ENCODE data around the gene SUCO.

SUCO gene

GRCh38 chr1:172540635-172541034 is 7.7 kb downstream of the SUCO start:
- no peak for DNase-seq (ENCODE audit: low spot score)
- TF ChIP-seq, protein P1, sequence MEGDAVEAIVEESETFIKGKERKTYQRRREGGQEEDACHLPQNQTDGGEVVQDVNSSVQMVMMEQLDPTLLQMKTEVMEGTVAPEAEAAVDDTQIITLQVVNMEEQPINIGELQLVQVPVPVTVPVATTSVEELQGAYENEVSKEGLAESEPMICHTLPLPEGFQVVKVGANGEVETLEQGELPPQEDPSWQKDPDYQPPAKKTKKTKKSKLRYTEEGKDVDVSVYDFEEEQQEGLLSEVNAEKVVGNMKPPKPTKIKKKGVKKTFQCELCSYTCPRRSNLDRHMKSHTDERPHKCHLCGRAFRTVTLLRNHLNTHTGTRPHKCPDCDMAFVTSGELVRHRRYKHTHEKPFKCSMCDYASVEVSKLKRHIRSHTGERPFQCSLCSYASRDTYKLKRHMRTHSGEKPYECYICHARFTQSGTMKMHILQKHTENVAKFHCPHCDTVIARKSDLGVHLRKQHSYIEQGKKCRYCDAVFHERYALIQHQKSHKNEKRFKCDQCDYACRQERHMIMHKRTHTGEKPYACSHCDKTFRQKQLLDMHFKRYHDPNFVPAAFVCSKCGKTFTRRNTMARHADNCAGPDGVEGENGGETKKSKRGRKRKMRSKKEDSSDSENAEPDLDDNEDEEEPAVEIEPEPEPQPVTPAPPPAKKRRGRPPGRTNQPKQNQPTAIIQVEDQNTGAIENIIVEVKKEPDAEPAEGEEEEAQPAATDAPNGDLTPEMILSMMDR (IDR thresholded peaks at IDR 0.05; ENCODE audit: borderline replicate concordance, control extremely low read depth, extremely low read depth, insufficient read depth, missing control alignments) = no peak
- in situ Hi-C loops (cut with MboI; ENCODE audit: low sequenced_read_pairs, unreplicated experiment) = no loop called here

- TF ChIP-seq, protein P1 (IDR thresholded peaks at IDR 0.05; ENCODE audit: borderline replicate concordance, control extremely low read depth, extremely low read depth, insufficient read depth, missing control alignments) = no peak
- in situ Hi-C loops (cut with MboI; ENCODE audit: low sequenced_read_pairs, unreplicated experiment) = no loop called here
- DNase-seq (ENCODE audit: low spot score) = no peak
Observed at GRCh38 chr1:172544481-172545104, 11.6 kb downstream of the SUCO start.

DNA sequence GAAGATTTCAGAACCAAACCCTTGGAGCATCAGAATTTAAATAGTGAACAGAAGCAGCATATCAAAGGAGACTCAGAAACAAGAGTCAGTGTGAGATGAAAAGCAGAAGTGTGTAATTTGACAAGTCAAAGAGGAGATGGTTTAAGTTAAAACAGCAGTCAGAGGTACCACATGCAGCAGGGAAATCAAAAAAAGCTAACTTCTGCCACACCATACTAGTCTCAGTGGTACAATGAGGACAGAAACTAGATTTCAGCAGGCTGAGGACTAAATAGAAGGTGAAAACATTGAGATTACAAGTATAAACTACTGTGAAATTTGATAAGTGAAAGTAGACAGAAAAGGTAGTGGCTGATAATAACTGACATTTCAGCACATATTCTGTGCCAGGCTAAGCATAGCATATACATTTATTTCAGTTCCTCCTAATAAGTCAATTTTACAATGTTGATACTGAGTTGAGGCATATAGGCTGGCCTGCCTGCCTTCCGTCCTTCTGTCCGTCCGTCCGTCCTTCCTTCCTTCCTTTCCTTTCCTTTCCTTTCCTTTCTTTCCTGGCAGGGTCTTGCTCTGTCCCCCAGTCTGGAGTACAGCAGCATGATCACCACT is 12.6 kb downstream of the SUCO start:
- in situ Hi-C loops (cut with MboI; ENCODE audit: low sequenced_read_pairs, unreplicated experiment) = no loop called here
- peak; percentile 24 for DNase-seq (ENCODE audit: low spot score)
- TF ChIP-seq, protein P1 (IDR thresholded peaks at IDR 0.05; ENCODE audit: borderline replicate concordance, control extremely low read depth, extremely low read depth, insufficient read depth, missing control alignments) = no peak

DNA sequence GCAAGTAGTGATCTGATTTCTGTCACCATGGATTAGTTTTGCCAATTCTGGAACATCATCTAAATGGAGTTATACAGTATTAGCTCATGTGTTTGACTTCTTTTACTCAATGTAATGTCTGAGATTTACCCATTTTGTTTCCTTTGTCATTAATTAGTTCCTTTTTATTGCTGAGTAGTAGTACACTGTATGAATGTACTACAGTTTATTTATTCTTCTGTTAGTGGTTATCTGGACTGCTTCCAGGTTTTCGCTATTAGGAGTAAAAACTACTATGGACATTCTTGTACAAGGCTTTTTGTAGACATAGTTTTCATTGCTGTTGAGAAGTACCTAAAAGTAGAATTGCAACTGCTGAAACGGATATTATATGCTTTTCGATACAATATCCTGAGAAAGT is 14.1 kb downstream of the SUCO start:
- TF ChIP-seq, protein P1 (IDR thresholded peaks at IDR 0.05; ENCODE audit: borderline replicate concordance, control extremely low read depth, extremely low read depth, insufficient read depth, missing control alignments) = no peak
- in situ Hi-C loops (cut with MboI; ENCODE audit: low sequenced_read_pairs, unreplicated experiment) = no loop called here
- DNase-seq (ENCODE audit: low spot score) = no peak

DNA sequence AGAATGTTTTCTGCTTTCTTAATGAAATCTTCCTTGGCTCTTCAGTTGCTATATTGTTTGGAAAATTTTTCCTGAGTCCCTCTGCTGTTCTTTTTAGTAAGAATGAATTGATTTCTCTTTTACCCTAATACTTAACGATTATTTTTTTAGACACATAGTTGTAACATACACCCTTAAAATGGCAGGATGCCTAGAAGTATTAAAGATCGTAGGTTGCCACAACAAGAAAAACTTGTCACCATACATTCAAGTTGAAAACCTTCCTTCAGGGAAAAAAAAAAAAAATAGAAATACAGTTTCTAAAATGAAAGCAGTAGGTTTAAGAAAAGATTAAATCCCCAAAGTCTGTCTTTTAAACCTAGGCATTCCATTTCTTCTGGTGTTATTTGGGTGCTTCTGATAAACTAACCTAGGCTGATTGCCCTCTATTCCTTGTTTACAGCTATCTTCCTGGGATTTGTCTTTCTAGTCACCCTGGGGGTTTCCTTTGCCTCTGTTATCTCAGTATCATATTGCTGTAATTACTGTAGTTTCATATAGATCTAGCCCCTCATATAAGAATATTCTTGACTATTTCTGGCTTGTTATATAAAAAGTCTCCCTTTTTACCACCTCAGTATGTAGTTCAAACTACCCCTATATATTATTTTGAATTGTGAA is 16.8 kb downstream of the SUCO start:
- TF ChIP-seq, protein P1 (IDR thresholded peaks at IDR 0.05; ENCODE audit: borderline replicate concordance, control extremely low read depth, extremely low read depth, insufficient read depth, missing control alignments) = no peak
- in situ Hi-C loops (cut with MboI; ENCODE audit: low sequenced_read_pairs, unreplicated experiment) = no loop called here
- DNase-seq (ENCODE audit: low spot score) = no peak

GRCh38 chr1:172551279-172551678 is 18.3 kb downstream of the SUCO start:
- in situ Hi-C loops (cut with MboI; ENCODE audit: low sequenced_read_pairs, unreplicated experiment) = no loop called here
- no peak for DNase-seq (ENCODE audit: low spot score)
- TF ChIP-seq, protein P1 (IDR thresholded peaks at IDR 0.05; ENCODE audit: borderline replicate concordance, control extremely low read depth, extremely low read depth, insufficient read depth, missing control alignments) = no peak
